Activated CD4-positive, alpha-beta memory T cell treated with anti-CD3 and anti-CD28 coated beads for 36 hours (primary cell): Measurements from ENCODE around the gene CDK9. TPM values are rescaled to one million over a fixed set of nuclear protein-coding genes. Genes with fewer than 3 reads are reported as not detected.

Experiments used
- CTCF ChIA-PET: fragments of 350-600 bp; sonication (Branson Sonifier 250); formaldehyde crosslinking; loops from one replicate; lab custom pipeline; 2021; ENCODE audit warnings: antibody characterized with exemption, inconsistent platforms; lab: Charles Lee
- POLR2A ChIA-PET: fragments of 350-600 bp; sonication (Branson Sonifier 250); formaldehyde crosslinking; loops from one replicate; lab custom pipeline; 2021; ENCODE audit warnings: antibody characterized with exemption; lab: Charles Lee
- DNase-seq: peaks from one replicate; pipeline ENCODE4 v3.0.0-alpha.2; 2020
- H3K27ac Mint-ChIP-seq: one replicate; pipeline ENCODE4 v1.8.0; 2021; ENCODE audit warnings: mixed read lengths
- H3K27me3 Mint-ChIP-seq: one replicate; pipeline ENCODE4 v1.8.0; 2021; ENCODE audit warnings: mixed read lengths
- H3K36me3 Mint-ChIP-seq: one replicate; pipeline ENCODE4 v1.8.0; 2021; ENCODE audit warnings: mixed read lengths
- H3K4me1 Mint-ChIP-seq: one replicate; pipeline ENCODE4 v1.8.0; 2021; ENCODE audit warnings: low read depth, mixed read lengths
- H3K4me3 Mint-ChIP-seq: one replicate; pipeline ENCODE4 v1.8.0; 2021; ENCODE audit warnings: mild to moderate bottlenecking, mixed read lengths
- H3K9me3 Mint-ChIP-seq: one replicate; pipeline ENCODE4 v1.8.0; 2021; ENCODE audit warnings: mixed read lengths
- intact Hi-C: fragments of 100-400 bp; cut with micrococcal nuclease; formaldehyde crosslinking; loops from one replicate; pipeline ENCODE4 v1.15.1; 2023
- total RNA-seq, 2 experiments: library from RNA; stranded (reverse); gene quantifications; one replicate each; pipeline ENCODE4 v1.2.3, GENCODE V29; 2021

CDK9 gene
- total RNA-seq, 2 experiments from 2014 or later, result 99.4 to 99.6 TPM

DNA sequence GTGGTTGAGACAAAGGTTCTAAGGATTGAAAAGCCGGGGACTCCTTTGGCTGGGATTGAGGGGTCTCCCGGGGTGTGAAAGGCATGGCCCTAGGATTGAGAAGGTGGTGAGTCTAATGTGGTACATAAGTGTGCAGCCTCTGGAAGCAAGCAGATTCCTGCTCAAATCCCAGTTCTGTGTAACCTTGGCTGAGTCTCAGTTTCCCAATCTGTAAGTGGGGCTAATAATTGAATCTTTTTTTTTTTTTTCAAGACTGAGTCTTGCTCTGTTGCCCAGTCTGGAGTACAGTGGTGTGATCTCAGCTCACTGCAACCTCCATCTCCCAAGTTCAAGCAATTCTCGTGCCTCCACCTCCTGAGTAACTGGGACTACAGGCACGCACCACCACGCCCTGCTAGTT is 13.2 kb upstream of the CDK9 start:
- DNase-seq, result no peak
- POLR2A ChIA-PET, result no interaction called here
- no peaks in the 10 kb centered on the region for H3K9me3 Mint-ChIP-seq
- CTCF ChIA-PET, result interaction anchor here (2.7 to 11.7 kb wide), 3 partner anchors 12 to 148 kb away, joined by 12 to 131 read pairs (median 43); partner anchors contain the start of genes CDK9 and TOR2A
- no peaks in the 10 kb centered on the region for H3K27me3 Mint-ChIP-seq
- peaks cover 30% of the 10 kb centered on the region for H3K36me3 Mint-ChIP-seq
- H3K4me1 Mint-ChIP-seq, result peaks cover 52% of the 10 kb centered on the region
- H3K27ac Mint-ChIP-seq, result no peak overlapping the region
- intact Hi-C loops, result loop anchor here (5.0 to 10.0 kb wide), 2 partner anchors 205 to 292 kb away; partner anchors contain the start of genes NAIF1 and SLC25A25
- no peak overlapping the region for H3K4me3 Mint-ChIP-seq

- ChIA-PET POLR2A (no interaction called here), CTCF (interaction anchor here (2.7 to 11.7 kb wide), 2 partner anchors 11 to 148 kb away, joined by 12 to 131 read pairs; partner anchors contain the start of gene CDK9)
- Mint-ChIP-seq H3K4me3 (no peak overlapping the region), H3K27me3 (no peaks in the 10 kb centered on the region), H3K27ac (peak overlapping the region; percentile 38), H3K4me1 (peaks cover 48% of the 10 kb centered on the region), H3K36me3 (peaks cover 32% of the 10 kb centered on the region), H3K9me3 (no peaks in the 10 kb centered on the region)
- intact Hi-C loops, result loop anchor here (5.0 to 10.0 kb wide), 2 partner anchors 204 to 292 kb away; partner anchors contain the start of genes NAIF1 and SLC25A25
- DNase-seq, result no peak
These were observed 12.6 kb upstream of the CDK9 start for GRCh38 chr9:127773272-127773671.

DNA sequence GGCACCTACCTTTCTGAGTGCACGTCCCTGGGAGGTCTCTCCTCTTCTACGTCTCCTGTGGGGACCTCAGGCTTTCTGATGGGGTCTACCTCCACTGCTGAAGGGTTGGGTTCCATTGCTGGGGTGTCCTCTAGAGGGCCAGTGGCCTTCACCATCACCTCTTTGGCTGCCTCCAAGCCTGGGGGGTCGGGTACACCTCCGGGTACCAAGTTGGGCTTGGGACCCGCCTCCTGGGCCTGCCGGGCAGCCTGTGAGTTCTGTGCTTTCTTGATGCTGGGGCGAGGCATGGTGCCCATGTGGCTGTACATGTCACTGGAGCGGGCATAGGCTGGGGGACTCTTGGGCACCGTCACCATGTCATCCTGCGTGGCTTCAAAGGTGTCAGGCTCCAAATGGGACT is 11.9 kb upstream of the CDK9 start:
- Mint-ChIP-seq H3K9me3 (no peaks in the 10 kb centered on the region), H3K27me3 (no peaks in the 10 kb centered on the region), H3K27ac (no peak overlapping the region), H3K4me3 (no peak overlapping the region), H3K4me1 (peaks cover 43% of the 10 kb centered on the region), H3K36me3 (peaks cover 31% of the 10 kb centered on the region)
- ChIA-PET CTCF (interaction anchor here (0.8 to 2.8 kb wide), 2 partner anchors 11 to 39 kb away, joined by 3 to 24 read pairs; partner anchors contain the start of genes CDK9 and TOR2A), POLR2A (no interaction called here)
- DNase-seq, result no peak
- intact Hi-C loops, result loop anchor here (5.0 to 10.0 kb wide), 2 partner anchors 203 to 291 kb away; partner anchors contain the start of genes NAIF1 and SLC25A25

DNA sequence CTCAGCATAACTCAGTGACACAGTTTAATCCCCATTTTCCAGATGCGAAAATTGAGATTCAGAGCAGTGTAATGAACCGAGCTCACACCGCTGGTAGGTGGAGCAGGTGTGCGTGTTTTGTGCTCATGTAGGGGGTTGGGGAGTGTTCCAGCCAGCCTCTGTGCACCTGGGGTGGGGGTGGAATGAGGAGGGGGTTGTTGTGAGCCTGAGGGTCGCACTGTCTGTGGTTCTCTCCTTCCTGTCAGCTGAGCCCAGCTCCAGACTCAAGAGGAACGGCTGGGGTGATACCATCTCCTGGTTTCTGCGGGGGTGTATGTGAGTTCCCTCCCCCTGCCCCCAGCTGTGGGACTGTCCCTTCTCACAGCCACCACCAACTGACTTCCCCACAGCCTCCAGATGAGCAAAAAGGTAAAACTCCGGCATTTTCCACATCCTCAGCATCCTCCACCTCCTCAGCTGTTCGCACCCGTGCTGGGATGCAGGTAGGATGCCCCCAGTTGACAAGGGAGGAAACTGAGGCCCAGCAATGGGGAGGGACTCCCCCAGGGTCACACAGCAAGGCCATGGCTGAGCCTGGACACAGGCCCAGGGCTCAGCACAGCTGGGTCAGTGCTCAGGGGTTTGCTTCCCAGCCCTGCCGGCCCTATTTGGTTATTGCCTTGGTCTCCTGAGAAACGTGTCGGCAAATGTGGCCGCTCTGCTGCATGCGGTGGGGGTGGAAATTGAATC is 9.5 kb upstream of the CDK9 start:
- DNase-seq, result peak; percentile 87
- CTCF ChIA-PET, result interaction anchor here (0.7 to 2.8 kb wide), 5 partner anchors 9 to 145 kb away, joined by 3 to 24 read pairs (median 5); partner anchors contain the start of genes CDK9 and TOR2A
- no peaks in the 10 kb centered on the region for H3K9me3 Mint-ChIP-seq
- H3K27ac Mint-ChIP-seq, result peak overlapping the region; percentile 98
- peaks cover 42% of the 10 kb centered on the region for H3K4me1 Mint-ChIP-seq
- POLR2A ChIA-PET, result interaction anchor here (0.7 to 2.6 kb wide), 3 partner anchors 9 to 41 kb away, joined by 3 to 14 read pairs (median 7); partner anchors contain the start of genes CDK9 and TOR2A
- intact Hi-C loops, result loop anchor here (10.0 kb wide), 1 partner anchor 288 kb away; the partner anchor contains the start of genes NAIF1 and SLC25A25
- peaks cover 24% of the 10 kb centered on the region for H3K36me3 Mint-ChIP-seq
- H3K4me3 Mint-ChIP-seq, result peak overlapping the region; percentile 99
- no peaks in the 10 kb centered on the region for H3K27me3 Mint-ChIP-seq

DNA sequence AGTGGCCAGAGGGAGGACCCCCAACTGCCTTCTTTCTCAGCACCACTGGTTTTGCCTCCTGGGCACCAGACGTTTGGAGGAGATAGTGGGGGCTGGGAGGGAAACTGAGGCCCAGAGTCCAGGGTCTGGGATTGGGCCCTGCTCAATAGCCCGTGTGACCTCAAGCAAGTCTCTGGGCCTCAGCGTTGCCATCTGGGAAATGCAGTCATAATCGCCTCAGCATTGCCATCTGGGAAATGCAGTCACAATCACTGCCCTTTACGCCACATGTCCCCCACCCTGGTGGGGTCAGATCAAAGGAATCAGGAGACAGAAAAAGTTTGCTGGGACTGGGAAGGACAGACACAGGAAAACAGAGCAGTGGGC is 8.9 kb upstream of the CDK9 start:
- Mint-ChIP-seq H3K9me3 (no peaks in the 10 kb centered on the region), H3K36me3 (peaks cover 24% of the 10 kb centered on the region), H3K27me3 (no peaks in the 10 kb centered on the region), H3K4me3 (peak overlapping the region; percentile 99), H3K27ac (peak overlapping the region; percentile 98), H3K4me1 (peaks cover 43% of the 10 kb centered on the region)
- ChIA-PET CTCF (interaction anchor here (1.4 to 2.8 kb wide), 4 partner anchors 8 to 145 kb away, joined by 4 to 24 read pairs (median 6); partner anchors contain the start of genes CDK9 and TOR2A), POLR2A (interaction anchor here (2.6 kb wide), 1 partner anchor 8 kb away, joined by 14 read pairs; the partner anchor contains the start of gene CDK9)
- intact Hi-C loops, result loop anchor here (10.0 kb wide), 1 partner anchor 288 kb away; the partner anchor contains the start of genes NAIF1 and SLC25A25
- peak; percentile 53 for DNase-seq

DNA sequence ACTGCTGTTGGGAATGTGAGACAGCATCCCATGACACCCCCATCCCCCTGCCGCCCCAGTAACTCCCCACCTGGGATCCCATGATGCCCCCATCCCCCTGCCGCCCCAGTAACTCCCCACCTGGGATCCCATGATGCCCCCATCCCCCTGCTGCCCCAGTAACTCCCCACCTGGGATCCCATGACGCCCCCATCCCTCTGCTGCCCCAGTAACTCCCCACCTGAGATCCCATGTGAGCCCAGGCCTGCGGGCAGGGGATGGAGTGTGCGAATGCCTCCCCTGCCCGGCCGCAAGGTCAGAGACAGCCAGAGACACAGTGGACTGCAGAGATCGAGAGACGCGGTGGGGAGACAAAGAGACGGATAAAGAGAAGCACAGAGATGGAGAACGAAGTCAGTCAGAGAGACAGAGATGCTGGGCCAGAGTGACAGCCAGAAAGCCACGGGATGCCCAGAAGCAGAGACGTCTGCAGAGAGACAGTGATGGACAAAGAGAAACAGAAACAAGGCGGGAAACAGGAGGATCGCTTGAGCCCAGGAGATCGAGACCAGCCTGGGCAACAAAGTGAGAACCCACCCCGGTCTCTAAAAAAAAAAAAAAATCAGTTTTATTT is 8.4 kb upstream of the CDK9 start:
- no peaks in the 10 kb centered on the region for H3K27me3 Mint-ChIP-seq
- peak overlapping the region; percentile 98 for H3K27ac Mint-ChIP-seq
- H3K36me3 Mint-ChIP-seq, result peaks cover 24% of the 10 kb centered on the region
- H3K9me3 Mint-ChIP-seq, result no peaks in the 10 kb centered on the region
- intact Hi-C loops, result loop anchor here (10.0 kb wide), 1 partner anchor 287 kb away; the partner anchor contains the start of genes NAIF1 and SLC25A25
- peak; percentile 41 for DNase-seq
- H3K4me3 Mint-ChIP-seq, result peak overlapping the region; percentile 99
- CTCF ChIA-PET, result interaction anchor here (1.4 to 3.4 kb wide), 4 partner anchors 7 to 92 kb away, joined by 4 to 25 read pairs (median 9); partner anchors contain the start of gene TOR2A
- H3K4me1 Mint-ChIP-seq, result peaks cover 46% of the 10 kb centered on the region
- POLR2A ChIA-PET, result interaction anchor here (0.6 to 2.2 kb wide), 4 partner anchors 11 to 185 kb away, joined by 3 to 23 read pairs (median 4); no protein-coding TSS in a partner anchor

- ChIA-PET POLR2A (interaction anchor here (0.6 to 2.2 kb wide), 16 partner anchors 9 to 220 kb away, joined by 3 to 23 read pairs (median 4); partner anchors contain the start of genes ST6GALNAC4 and TOR2A), CTCF (interaction anchor here (0.7 to 3.4 kb wide), 8 partner anchors 8 to 165 kb away, joined by 3 to 25 read pairs (median 5); partner anchors contain the start of gene TOR2A)
- H3K4me3 Mint-ChIP-seq, result peak within 1 kb of the TSS; percentile 99
- peaks cover 56% of the 10 kb centered on the region for H3K4me1 Mint-ChIP-seq
- H3K27me3 Mint-ChIP-seq, result no peaks in the 10 kb centered on the region
- H3K27ac Mint-ChIP-seq, result peak within 1 kb of the TSS; percentile 98
- intact Hi-C loops, result loop anchor here (2.0 to 10.0 kb wide), 2 partner anchors 248 to 286 kb away; partner anchors contain the start of genes NAIF1 and SLC25A25
- peak; percentile 73 for DNase-seq
- no peaks in the 10 kb centered on the region for H3K9me3 Mint-ChIP-seq
- peaks cover 22% of the 10 kb centered on the region for H3K36me3 Mint-ChIP-seq
These were observed 7.3 kb upstream of the CDK9 start, which contains the start of gene SH2D3C for GRCh38 chr9:127778280-127779135. TSS of gene SH2D3C (minus strand) at chr9:127778666. CDS start at chr9:127778627, 39 bp downstream.

- no peaks in the 10 kb centered on the region for H3K27me3 Mint-ChIP-seq
- H3K36me3 Mint-ChIP-seq, result peaks cover 17% of the 10 kb centered on the region
- intact Hi-C loops, result loop anchor here (2.0 to 10.0 kb wide), 2 partner anchors 247 to 285 kb away; partner anchors contain the start of genes NAIF1 and SLC25A25
- ChIA-PET POLR2A (interaction anchor here (0.9 to 2.2 kb wide), 12 partner anchors 9 to 221 kb away, joined by 3 to 23 read pairs (median 5); partner anchors contain the start of genes ST6GALNAC4 and TOR2A), CTCF (interaction anchor here (1.4 to 3.4 kb wide), 6 partner anchors 9 to 164 kb away, joined by 3 to 25 read pairs (median 8); partner anchors contain the start of gene TOR2A)
- DNase-seq, result peak; percentile 85
- H3K27ac Mint-ChIP-seq, result peak overlapping the region; percentile 98
- no peaks in the 10 kb centered on the region for H3K9me3 Mint-ChIP-seq
- H3K4me1 Mint-ChIP-seq, result peaks cover 59% of the 10 kb centered on the region
- H3K4me3 Mint-ChIP-seq, result peak overlapping the region; percentile 99
These were observed 6.5 kb upstream of the CDK9 start for GRCh38 chr9:127779136-127779981.

DNA sequence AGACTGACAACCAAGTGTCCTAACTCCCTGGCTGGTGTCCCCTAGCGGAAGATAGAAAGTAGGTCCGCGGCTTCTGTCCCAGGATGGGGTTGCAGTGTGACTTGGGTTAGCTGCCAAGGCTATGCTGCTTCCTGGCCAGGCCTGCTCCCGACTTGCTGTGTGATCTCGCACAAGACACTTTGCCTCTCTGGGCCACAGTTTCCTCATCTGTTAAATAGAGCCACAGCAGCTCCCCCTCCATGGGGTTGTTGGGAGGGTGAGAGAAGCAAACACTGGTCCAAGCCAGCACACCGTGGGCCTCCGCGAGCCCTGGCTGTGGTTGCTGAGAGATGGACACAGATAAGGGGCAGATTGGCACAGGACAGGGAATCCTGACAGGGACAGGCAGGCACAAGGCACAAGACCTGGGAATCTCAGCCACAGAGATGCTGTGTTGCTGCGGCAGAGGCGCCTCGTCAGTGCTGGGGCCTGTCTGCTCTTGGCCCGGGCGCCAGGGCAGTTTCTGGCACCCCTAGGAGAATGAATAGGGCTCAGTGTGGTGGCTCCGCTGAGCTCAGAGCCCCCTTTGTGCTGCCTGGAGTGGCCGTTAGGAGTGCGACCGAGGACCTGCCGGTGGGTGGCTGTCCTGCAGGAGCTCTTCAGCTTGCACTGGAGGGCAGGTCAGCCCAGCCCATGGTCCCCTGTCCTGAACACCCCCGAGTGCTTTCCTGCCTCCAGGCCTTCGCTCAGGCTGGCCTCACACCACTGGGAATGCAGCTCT is 5.5 kb upstream of the CDK9 start:
- Mint-ChIP-seq H3K9me3 (no peaks in the 10 kb centered on the region), H3K4me1 (peaks cover 64% of the 10 kb centered on the region), H3K36me3 (peaks cover 15% of the 10 kb centered on the region), H3K27ac (peak overlapping the region; percentile 98), H3K27me3 (no peaks in the 10 kb centered on the region), H3K4me3 (no peak overlapping the region)
- ChIA-PET POLR2A (interaction anchor here (1.1 kb wide), 1 partner anchor 10 kb away, joined by 6 read pairs; no protein-coding TSS in a partner anchor), CTCF (interaction anchor here (1.0 to 3.4 kb wide), 2 partner anchors 9 to 45 kb away, joined by 3 to 25 read pairs; partner anchors contain the start of gene TOR2A)
- intact Hi-C loops, result no loop called here
- DNase-seq, result no peak
